Kidney (tissue), 14 donors: ENCODE results near the gene PTCHD4. TPM values are rescaled to one million over a fixed set of nuclear protein-coding genes. Genes with fewer than 3 reads are reported as not detected.

Experiments
- DNase-seq, 5 donors: peaks; one replicate each; pipeline ENCODE4 v3.0.0-alpha.2; 2013 to 2020
- FAIRE-seq: peaks from 2 replicates; lab custom pipeline; 2012; peaks lifted over from hg19 to GRCh38; lab: Jason Lieb, UNC
- H3K27ac ChIP-seq, 2 donors: one replicate each; pipeline ENCODE4 v1.7.0; 2013; ENCODE audit warnings: low read depth in 2 of 2, low read length in 2 of 2, inconsistent platforms in 1 of 2
- H3K27me3 ChIP-seq: one replicate; pipeline ENCODE4 v1.7.1; 2013; ENCODE audit warnings: low read length, inconsistent platforms; ENCODE audit not compliant: control insufficient read depth, insufficient read depth
- H3K36me3 ChIP-seq, 3 donors: one replicate each; pipeline versions ENCODE4 v1.7.0 to v1.7.1; 2013; ENCODE audit warnings: low read length in 3 of 3, control low read depth in 1 of 3, inconsistent platforms in 1 of 3; ENCODE audit not compliant: insufficient read depth in 3 of 3, control insufficient read depth in 2 of 3
- H3K4me1 ChIP-seq, 3 donors: one replicate each; pipeline versions ENCODE4 v1.7.0 to v1.7.1; 2013; ENCODE audit warnings: low read length in 3 of 3, inconsistent platforms in 1 of 3, low read depth in 1 of 3; ENCODE audit not compliant: control insufficient read depth in 2 of 3, insufficient read depth in 2 of 3
- H3K4me3 ChIP-seq, 3 donors: one replicate each; pipeline versions ENCODE4 v1.7.0 to v1.8.1; 2013; ENCODE audit warnings: low read length in 3 of 3, control low read depth in 1 of 3, inconsistent platforms in 1 of 3
- H3K9ac ChIP-seq, 3 donors: one replicate each; pipeline versions ENCODE4 v1.7.0 to v1.7.1; 2013; ENCODE audit warnings: low read length in 3 of 3, control low read depth in 1 of 3, inconsistent platforms in 1 of 3
- H3K9me3 ChIP-seq, 3 donors: one replicate each; pipeline versions ENCODE4 v1.7.0 to v1.7.1; 2013; ENCODE audit warnings: low read length in 3 of 3, control low read depth in 1 of 3, inconsistent platforms in 1 of 3; ENCODE audit not compliant: control insufficient read depth in 2 of 3, insufficient read depth in 1 of 3
- CTCF ChIP-seq: IDR thresholded peaks from 3 replicates; pipeline ENCODE4 v1.5.1; 2012; ENCODE audit warnings: mild to moderate bottlenecking, moderate library complexity, borderline replicate concordance; ENCODE audit not compliant: insufficient read depth; ENCODE audit errors: extremely low read depth
- intact Hi-C: fragments of 100-400 bp; cut with DNase I; formaldehyde crosslinking; loops from one replicate; pipeline ENCODE4 v1.11.1; 2022
- polyA plus RNA-seq: library from polyadenylated mRNA; stranded (reverse); fragments of 350-450 nt; fragmentation: Illumina TruSeq; extraction: RNeasy Lipid Tissue Mini Kit (QIAGEN cat#74804); gene quantifications from one replicate; pipeline ENCODE4 v1.2.3, GENCODE V29; 2014; ENCODE audit warnings: low read depth, low replicate concordance; ENCODE audit not compliant: insufficient read depth
- total RNA-seq: library from RNA; stranded (reverse); fragmentation: NEBNext Ultra II Directional; extraction: Animal tissue kit (Norgen Biotek cat#: 25700); gene quantifications from one replicate; pipeline ENCODE4 v1.2.1, GENCODE V29; 2021
- donor health status: control.
- donor health status: control.
- donor health status: control.
- donor health status: control.
- donor health status: control.
- donor health status: DM: yes; HTN: yes; CAD: no.
- donor health status: Normal renal cell carcinoma (clear cell type).

Gene PTCHD4
- total and polyA plus RNA-seq, 2 donors from 2014 or later, result 0.24 to 1.7 TPM

- no peak overlapping the region for H3K9ac ChIP-seq
- intact Hi-C loops, result no loop called here
- no peaks in the 10 kb centered on the region for H3K27me3 ChIP-seq
- FAIRE-seq, result no peak
- peak; percentile 28 for TF ChIP-seq CTCF
- no peaks in the 10 kb centered on the region for H3K36me3 ChIP-seq
- H3K9me3 ChIP-seq, result no peaks in the 10 kb centered on the region
- no peak overlapping the region for H3K4me3 ChIP-seq
- no peaks in the 10 kb centered on the region for H3K4me1 ChIP-seq
- peak in 1 of 5 donors; percentile 40 for DNase-seq
- no peak overlapping the region for H3K27ac ChIP-seq
Observed at GRCh38 chr6:48087448-48087847, 23.5 kb downstream of the PTCHD4 start.

GRCh38 chr6:48086187-48086586 lies 24.8 kb downstream of the PTCHD4 start:
- H3K36me3 ChIP-seq, result no peaks in the 10 kb centered on the region
- H3K27me3 ChIP-seq, result no peaks in the 10 kb centered on the region
- TF ChIP-seq CTCF, result no peak
- no peak overlapping the region for H3K27ac ChIP-seq
- DNase-seq, result no peak
- intact Hi-C loops, result no loop called here
- H3K4me3 ChIP-seq, result no peak overlapping the region
- no peaks in the 10 kb centered on the region for H3K4me1 ChIP-seq
- H3K9ac ChIP-seq, result no peak overlapping the region
- FAIRE-seq, result no peak
- no peaks in the 10 kb centered on the region for H3K9me3 ChIP-seq

- Histone ChIP-seq H3K9ac (no peak overlapping the region), H3K9me3 (no peaks in the 10 kb centered on the region), H3K4me1 (no peaks in the 10 kb centered on the region), H3K27me3 (no peaks in the 10 kb centered on the region), H3K4me3 (no peak overlapping the region), H3K27ac (no peak overlapping the region), H3K36me3 (no peaks in the 10 kb centered on the region)
- DNase-seq, result no peak
- intact Hi-C loops, result no loop called here
- no peak for TF ChIP-seq CTCF
- FAIRE-seq, result no peak
Observed at GRCh38 chr6:48085131-48085741, 25.8 kb downstream of the PTCHD4 start.

GRCh38 chr6:48084201-48084600 lies 26.8 kb downstream of the PTCHD4 start:
- DNase-seq (no peak), FAIRE-seq (no peak)
- intact Hi-C loops, result no loop called here
- no peaks in the 10 kb centered on the region for H3K36me3 ChIP-seq
- no peaks in the 10 kb centered on the region for H3K9me3 ChIP-seq
- H3K4me3 ChIP-seq, result no peak overlapping the region
- no peaks in the 10 kb centered on the region for H3K27me3 ChIP-seq
- no peak overlapping the region for H3K9ac ChIP-seq
- TF ChIP-seq CTCF, result no peak
- no peaks in the 10 kb centered on the region for H3K4me1 ChIP-seq
- no peak overlapping the region for H3K27ac ChIP-seq
